Activated T-cell treated with anti-CD3 and anti-CD28 coated beads, Interleukin-2, amount 50 U/mL, for 24 hours (primary cell): ENCODE measurements around the gene STIMATE.

ENCODE experiments used
- DNase-seq: peaks from one replicate; pipeline ENCODE4 v3.0.0-alpha.2; 2020
- H3K27ac Mint-ChIP-seq: 2 replicates; pipeline ENCODE4 v1.8.0; 2020; ENCODE audit warnings: mild to moderate bottlenecking, mixed read lengths
- H3K27me3 Mint-ChIP-seq: 2 replicates; pipeline ENCODE4 v1.8.0; 2020; ENCODE audit warnings: mixed read lengths
- H3K36me3 Mint-ChIP-seq: 2 replicates; pipeline ENCODE4 v1.8.0; 2020; ENCODE audit warnings: low read depth, mixed read lengths
- H3K4me1 Mint-ChIP-seq: 2 replicates; pipeline ENCODE4 v1.8.0; 2020; ENCODE audit warnings: low read depth, mixed read lengths
- H3K4me3 Mint-ChIP-seq: 2 replicates; pipeline ENCODE4 v1.8.0; 2020; ENCODE audit warnings: mild to moderate bottlenecking, moderate library complexity, mixed read lengths
- H3K9me3 Mint-ChIP-seq: 2 replicates; pipeline ENCODE4 v1.8.0; 2020; ENCODE audit warnings: mixed read lengths

The STIMATE gene

GRCh38 chr3:52836471-52836845 is 60.9 kb downstream of the STIMATE start:
- H3K4me1 Mint-ChIP-seq, result peaks cover 35% of the 10 kb centered on the region
- DNase-seq, result no peak
- H3K9me3 Mint-ChIP-seq, result no peaks in the 10 kb centered on the region
- H3K4me3 Mint-ChIP-seq, result no peak overlapping the region
- no peaks in the 10 kb centered on the region for H3K27me3 Mint-ChIP-seq
- H3K27ac Mint-ChIP-seq, result no peak overlapping the region
- peaks cover 33% of the 10 kb centered on the region for H3K36me3 Mint-ChIP-seq

GRCh38 chr3:52835766-52836470 is 61.4 kb downstream of the STIMATE start:
- Mint-ChIP-seq H3K27me3 (no peaks in the 10 kb centered on the region), H3K9me3 (no peaks in the 10 kb centered on the region), H3K4me1 (peaks cover 40% of the 10 kb centered on the region), H3K4me3 (no peak overlapping the region), H3K27ac (no peak overlapping the region), H3K36me3 (peaks cover 30% of the 10 kb centered on the region)
- DNase-seq, result no peak

GRCh38 chr3:52834871-52835501 is 62.4 kb downstream of the STIMATE start, which contains the start of gene MUSTN1:
TSS of gene MUSTN1 (minus strand) at chr3:52835019. CDS start at chr3:52834948, 71 bp downstream.
- Mint-ChIP-seq H3K9me3 (no peaks in the 10 kb centered on the region), H3K4me1 (peaks cover 37% of the 10 kb centered on the region), H3K27me3 (no peaks in the 10 kb centered on the region), H3K27ac (no peak within 1 kb of the TSS), H3K4me3 (no peak within 1 kb of the TSS), H3K36me3 (peaks cover 22% of the 10 kb centered on the region)
- DNase-seq, result no peak

- no peak for DNase-seq
- Mint-ChIP-seq H3K27me3 (no peaks in the 10 kb centered on the region), H3K36me3 (peaks cover 20% of the 10 kb centered on the region), H3K9me3 (no peaks in the 10 kb centered on the region), H3K4me3 (no peak overlapping the region), H3K27ac (no peak overlapping the region), H3K4me1 (peaks cover 21% of the 10 kb centered on the region)
Measured at GRCh38 chr3:52833202-52833601, 64.1 kb downstream of the STIMATE start.

GRCh38 chr3:52831500-52832301 is 65.6 kb downstream of the STIMATE start:
- no peaks in the 10 kb centered on the region for H3K27me3 Mint-ChIP-seq
- no peak for DNase-seq
- peaks cover 8% of the 10 kb centered on the region for H3K4me1 Mint-ChIP-seq
- H3K4me3 Mint-ChIP-seq, result no peak overlapping the region
- H3K9me3 Mint-ChIP-seq, result no peaks in the 10 kb centered on the region
- H3K36me3 Mint-ChIP-seq, result peaks cover 12% of the 10 kb centered on the region
- H3K27ac Mint-ChIP-seq, result no peak overlapping the region

GRCh38 chr3:52830535-52831258 is 66.7 kb downstream of the STIMATE start, which contains the start of gene ITIH4:
TSS of gene ITIH4 (minus strand) at chr3:52830672. CDS start at chr3:52830642, 30 bp downstream.
- H3K4me3 Mint-ChIP-seq, result no peak within 1 kb of the TSS
- H3K9me3 Mint-ChIP-seq, result no peaks in the 10 kb centered on the region
- H3K27ac Mint-ChIP-seq, result no peak within 1 kb of the TSS
- no peaks in the 10 kb centered on the region for H3K27me3 Mint-ChIP-seq
- DNase-seq, result no peak
- H3K4me1 Mint-ChIP-seq, result peaks cover 6% of the 10 kb centered on the region
- peaks cover 6% of the 10 kb centered on the region for H3K36me3 Mint-ChIP-seq

GRCh38 chr3:52829906-52830463 is 67.4 kb downstream of the STIMATE start:
- no peaks in the 10 kb centered on the region for H3K27me3 Mint-ChIP-seq
- H3K4me3 Mint-ChIP-seq, result no peak overlapping the region
- H3K4me1 Mint-ChIP-seq, result peaks cover 6% of the 10 kb centered on the region
- H3K36me3 Mint-ChIP-seq, result peaks cover 3% of the 10 kb centered on the region
- H3K9me3 Mint-ChIP-seq, result no peaks in the 10 kb centered on the region
- DNase-seq, result no peak
- no peak overlapping the region for H3K27ac Mint-ChIP-seq

GRCh38 chr3:52829482-52829881 is 67.9 kb downstream of the STIMATE start:
- Mint-ChIP-seq H3K36me3 (peaks cover 4% of the 10 kb centered on the region), H3K4me1 (peaks cover 6% of the 10 kb centered on the region), H3K9me3 (no peaks in the 10 kb centered on the region), H3K27me3 (no peaks in the 10 kb centered on the region), H3K4me3 (no peak overlapping the region), H3K27ac (no peak overlapping the region)
- no peak for DNase-seq

- no peak overlapping the region for H3K27ac Mint-ChIP-seq
- no peak overlapping the region for H3K4me3 Mint-ChIP-seq
- no peaks in the 10 kb centered on the region for H3K27me3 Mint-ChIP-seq
- no peak for DNase-seq
- H3K4me1 Mint-ChIP-seq, result peaks cover 6% of the 10 kb centered on the region
- peaks cover 4% of the 10 kb centered on the region for H3K36me3 Mint-ChIP-seq
- H3K9me3 Mint-ChIP-seq, result no peaks in the 10 kb centered on the region
Measured at GRCh38 chr3:52827866-52828376, 69.4 kb downstream of the STIMATE start.

GRCh38 chr3:52827441-52827840 is 69.9 kb downstream of the STIMATE start:
- no peaks in the 10 kb centered on the region for H3K9me3 Mint-ChIP-seq
- H3K4me3 Mint-ChIP-seq, result no peak overlapping the region
- peaks cover 6% of the 10 kb centered on the region for H3K4me1 Mint-ChIP-seq
- no peaks in the 10 kb centered on the region for H3K27me3 Mint-ChIP-seq
- H3K27ac Mint-ChIP-seq, result no peak overlapping the region
- no peak for DNase-seq
- H3K36me3 Mint-ChIP-seq, result peaks cover 4% of the 10 kb centered on the region

GRCh38 chr3:52824037-52824436 is 73.3 kb downstream of the STIMATE start:
- H3K27me3 Mint-ChIP-seq, result no peaks in the 10 kb centered on the region
- no peak overlapping the region for H3K27ac Mint-ChIP-seq
- no peaks in the 10 kb centered on the region for H3K9me3 Mint-ChIP-seq
- no peaks in the 10 kb centered on the region for H3K4me1 Mint-ChIP-seq
- no peak overlapping the region for H3K4me3 Mint-ChIP-seq
- H3K36me3 Mint-ChIP-seq, result peaks cover 2% of the 10 kb centered on the region
- no peak for DNase-seq

GRCh38 chr3:52822363-52822762 is 75.0 kb downstream of the STIMATE start:
- no peaks in the 10 kb centered on the region for H3K4me1 Mint-ChIP-seq
- no peak overlapping the region for H3K4me3 Mint-ChIP-seq
- no peaks in the 10 kb centered on the region for H3K9me3 Mint-ChIP-seq
- peaks cover 2% of the 10 kb centered on the region for H3K36me3 Mint-ChIP-seq
- no peaks in the 10 kb centered on the region for H3K27me3 Mint-ChIP-seq
- no peak overlapping the region for H3K27ac Mint-ChIP-seq
- no peak for DNase-seq

- no peaks in the 10 kb centered on the region for H3K9me3 Mint-ChIP-seq
- no peak overlapping the region for H3K4me3 Mint-ChIP-seq
- H3K4me1 Mint-ChIP-seq, result no peaks in the 10 kb centered on the region
- H3K36me3 Mint-ChIP-seq, result peaks cover 2% of the 10 kb centered on the region
- no peak for DNase-seq
- H3K27ac Mint-ChIP-seq, result no peak overlapping the region
- H3K27me3 Mint-ChIP-seq, result no peaks in the 10 kb centered on the region
Measured at GRCh38 chr3:52820736-52821135, 76.6 kb downstream of the STIMATE start.

- no peak for DNase-seq
- Mint-ChIP-seq H3K27ac (no peak overlapping the region), H3K4me3 (no peak overlapping the region), H3K36me3 (peaks cover under 1% of the 10 kb centered on the region), H3K4me1 (no peaks in the 10 kb centered on the region), H3K27me3 (no peaks in the 10 kb centered on the region), H3K9me3 (no peaks in the 10 kb centered on the region)
Measured at GRCh38 chr3:52819936-52820335, 77.4 kb downstream of the STIMATE start.
